WTC11 (cell line): ENCODE results near the gene LHX4.

Experiments
- GABPB1 ChIP-seq: sonication (generic); formaldehyde crosslinking; IDR thresholded peaks from 2 replicates; pipeline ENCODE4 v1.8.1; 2023; ENCODE audit warnings: mild to moderate bottlenecking, missing genetic modification reagents
- JUN ChIP-seq: sonication (generic); formaldehyde crosslinking; IDR thresholded peaks from 2 replicates; pipeline ENCODE4 v1.8.0; 2023; ENCODE audit warnings: mild to moderate bottlenecking, missing genetic modification reagents
- NFE2L1 ChIP-seq: sonication (generic); formaldehyde crosslinking; IDR thresholded peaks from 2 replicates; pipeline ENCODE4 v1.8.1; 2023; ENCODE audit warnings: missing genetic modification reagents
- TEAD4 ChIP-seq: sonication (generic); formaldehyde crosslinking; IDR thresholded peaks from 2 replicates; pipeline ENCODE4 v1.8.0; 2022; ENCODE audit warnings: mild to moderate bottlenecking, missing genetic modification reagents
- TP53 ChIP-seq: sonication (generic); formaldehyde crosslinking; IDR thresholded peaks from 2 replicates; pipeline ENCODE4 v1.8.1; 2023; ENCODE audit warnings: mild to moderate bottlenecking, missing genetic modification reagents
- TF ChIP-seq, protein P1 (sequence below): fragments of 200-600 bp; IDR thresholded peaks from 2 replicates; pipeline ENCODE4 v1.8.0; 2022; ENCODE audit warnings: antibody characterized with exemption
- TF ChIP-seq, protein P2 (sequence below): sonication (generic); formaldehyde crosslinking; IDR thresholded peaks from 2 replicates; pipeline ENCODE4 v1.8.0; 2022; ENCODE audit warnings: mild to moderate bottlenecking, missing genetic modification reagents
- TF ChIP-seq, protein P3 (sequence below): sonication (generic); formaldehyde crosslinking; IDR thresholded peaks from 2 replicates; pipeline ENCODE4 v1.8.1; 2022; ENCODE audit warnings: mild to moderate bottlenecking, moderate library complexity, missing genetic modification reagents

DNA sequence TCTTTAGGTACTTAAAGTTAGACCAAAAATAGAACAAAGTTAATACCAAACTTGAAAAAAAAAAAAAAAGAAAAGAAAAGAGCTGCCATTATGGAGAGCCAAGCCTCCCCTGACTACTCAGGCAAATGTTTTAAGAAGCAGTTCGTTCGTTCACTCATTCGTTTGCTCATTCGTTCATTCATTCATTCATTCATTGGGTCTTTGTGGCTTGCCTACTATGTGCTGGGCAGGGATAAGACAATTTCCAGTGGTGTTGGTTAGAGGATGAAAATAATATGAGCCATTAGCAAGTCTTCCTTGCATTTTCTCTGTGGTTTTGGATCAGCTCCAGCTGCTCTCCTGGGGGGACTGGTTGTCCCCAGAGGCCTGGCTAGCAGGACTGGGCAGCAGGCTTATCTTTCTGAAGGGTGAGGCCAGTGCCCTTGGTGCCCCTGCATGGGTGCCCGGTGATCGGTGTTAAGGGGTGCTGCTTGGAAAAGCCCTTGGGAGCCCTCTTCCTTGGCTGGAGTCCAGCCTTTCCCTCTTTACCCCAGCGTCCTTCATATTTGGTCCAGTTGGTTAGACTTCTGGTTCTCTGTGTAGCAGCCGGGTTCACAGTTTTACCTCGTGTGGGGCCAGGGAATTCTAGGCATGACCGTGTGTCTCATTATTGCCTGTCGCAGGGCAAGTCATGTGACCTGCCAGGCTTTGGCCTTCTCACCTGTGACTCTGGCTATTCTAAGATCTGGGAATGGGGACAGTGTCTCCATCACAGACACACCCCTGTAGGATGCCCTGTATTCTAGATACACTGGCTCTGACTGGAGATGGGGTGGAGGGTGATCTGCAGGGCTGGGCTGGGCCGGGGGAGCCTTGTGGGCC, 32.8 kb downstream of the LHX4 start:
- TF ChIP-seq TP53 (CRISPR knock-in tag), result no peak
- TF ChIP-seq, protein P1, sequence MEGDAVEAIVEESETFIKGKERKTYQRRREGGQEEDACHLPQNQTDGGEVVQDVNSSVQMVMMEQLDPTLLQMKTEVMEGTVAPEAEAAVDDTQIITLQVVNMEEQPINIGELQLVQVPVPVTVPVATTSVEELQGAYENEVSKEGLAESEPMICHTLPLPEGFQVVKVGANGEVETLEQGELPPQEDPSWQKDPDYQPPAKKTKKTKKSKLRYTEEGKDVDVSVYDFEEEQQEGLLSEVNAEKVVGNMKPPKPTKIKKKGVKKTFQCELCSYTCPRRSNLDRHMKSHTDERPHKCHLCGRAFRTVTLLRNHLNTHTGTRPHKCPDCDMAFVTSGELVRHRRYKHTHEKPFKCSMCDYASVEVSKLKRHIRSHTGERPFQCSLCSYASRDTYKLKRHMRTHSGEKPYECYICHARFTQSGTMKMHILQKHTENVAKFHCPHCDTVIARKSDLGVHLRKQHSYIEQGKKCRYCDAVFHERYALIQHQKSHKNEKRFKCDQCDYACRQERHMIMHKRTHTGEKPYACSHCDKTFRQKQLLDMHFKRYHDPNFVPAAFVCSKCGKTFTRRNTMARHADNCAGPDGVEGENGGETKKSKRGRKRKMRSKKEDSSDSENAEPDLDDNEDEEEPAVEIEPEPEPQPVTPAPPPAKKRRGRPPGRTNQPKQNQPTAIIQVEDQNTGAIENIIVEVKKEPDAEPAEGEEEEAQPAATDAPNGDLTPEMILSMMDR, result no peak
- TF ChIP-seq, protein P2, sequence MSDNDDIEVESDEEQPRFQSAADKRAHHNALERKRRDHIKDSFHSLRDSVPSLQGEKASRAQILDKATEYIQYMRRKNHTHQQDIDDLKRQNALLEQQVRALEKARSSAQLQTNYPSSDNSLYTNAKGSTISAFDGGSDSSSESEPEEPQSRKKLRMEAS (CRISPR knock-in tag), result no peak
- TF ChIP-seq GABPB1 (CRISPR knock-in tag), result no peak
- TF ChIP-seq NFE2L1, result no peak
- no peak for TF ChIP-seq TEAD4
- TF ChIP-seq JUN (CRISPR knock-in tag), result no peak
- TF ChIP-seq, protein P3, sequence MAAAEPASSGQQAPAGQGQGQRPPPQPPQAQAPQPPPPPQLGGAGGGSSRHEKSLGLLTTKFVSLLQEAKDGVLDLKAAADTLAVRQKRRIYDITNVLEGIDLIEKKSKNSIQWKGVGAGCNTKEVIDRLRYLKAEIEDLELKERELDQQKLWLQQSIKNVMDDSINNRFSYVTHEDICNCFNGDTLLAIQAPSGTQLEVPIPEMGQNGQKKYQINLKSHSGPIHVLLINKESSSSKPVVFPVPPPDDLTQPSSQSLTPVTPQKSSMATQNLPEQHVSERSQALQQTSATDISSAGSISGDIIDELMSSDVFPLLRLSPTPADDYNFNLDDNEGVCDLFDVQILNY, result no peak
